Peyer's patch (tissue), 4 donors: ENCODE results near the gene IFNK. TPM values are rescaled to one million over a fixed set of nuclear protein-coding genes. Genes with fewer than 3 reads are reported as not detected.

Experiments
- DNase-seq, 3 donors: peaks; one replicate each; pipeline ENCODE4 v3.0.0-alpha.2; 2017 to 2019
- H3K27ac ChIP-seq, 4 donors: fragments of 200-600 bp; sonication (generic); one replicate each; pipeline ENCODE4 v1.5.1; 2016 to 2019
- H3K27me3 ChIP-seq, 2 donors: fragments of 200-600 bp; sonication (generic); one replicate each; pipeline ENCODE4 v1.5.1; 2019
- H3K36me3 ChIP-seq, 3 donors: fragments of 200-600 bp; sonication (generic); one replicate each; pipeline ENCODE4 v1.5.1; 2016 to 2019
- H3K4me1 ChIP-seq, 4 donors: fragments of 200-600 bp; sonication (generic); one replicate each; pipeline ENCODE4 v1.5.1; 2016 to 2019
- H3K4me3 ChIP-seq, 4 donors: fragments of 200-600 bp; sonication (generic); 1 replicate in 3 of 4; 2 replicates in 1 of 4; pipeline ENCODE4 v1.5.1; 2016 to 2019; ENCODE audit warnings: mild to moderate bottlenecking in 1 of 4
- H3K9me3 ChIP-seq, 4 donors: fragments of 200-600 bp; sonication (generic); one replicate each; pipeline ENCODE4 v1.5.1; 2016 to 2019; ENCODE audit warnings: mild to moderate bottlenecking in 1 of 4
- CTCF ChIP-seq, 6 experiments: fragments of 450-650 bp in 4 of 6; fragments of 200-600 bp in 2 of 6; sonication (generic) in 1 of 6; IDR thresholded peaks; one replicate each; pipeline ENCODE4 v1.5.1; 2017 to 2019; ENCODE audit warnings: antibody characterized with exemption in 6 of 6, mild to moderate bottlenecking in 3 of 6, moderate library complexity in 1 of 6
- POLR2A ChIP-seq, 2 donors: fragments of 450-650 bp; IDR thresholded peaks; one replicate each; pipeline ENCODE4 v1.5.1; 2017; ENCODE audit warnings: antibody characterized with exemption in 2 of 2, mild to moderate bottlenecking in 2 of 2, moderate library complexity in 2 of 2
- total RNA-seq, 4 donors: library from RNA; depleted of rRNA; stranded (reverse); fragments of >200 nt; gene quantifications; one replicate each; pipeline ENCODE4 v1.1.0, GENCODE V29; 2016

The IFNK gene
- total RNA-seq, 4 donors from 2014 or later = not detected

GRCh38 chr9:27503623-27504022, 20.5 kb upstream of the IFNK start:
- Histone ChIP-seq H3K27ac (no peak overlapping the region), H3K9me3 (no peaks in the 10 kb centered on the region), H3K27me3 (no peaks in the 10 kb centered on the region), H3K36me3 (peaks cover 0 to 5% (median 0%) of the 10 kb centered on the region in 3 donors), H3K4me3 (no peak overlapping the region), H3K4me1 (no peaks in the 10 kb centered on the region)
- DNase-seq = no peak
- TF ChIP-seq POLR2A (IDR thresholded peaks at IDR 0.05) = no peak
- no peak for TF ChIP-seq CTCF (IDR thresholded peaks at IDR 0.05)

GRCh38 chr9:27504259-27504658, 19.8 kb upstream of the IFNK start:
- Histone ChIP-seq H3K4me3 (no peak overlapping the region), H3K4me1 (no peaks in the 10 kb centered on the region), H3K36me3 (peaks cover 0 to 5% (median 0%) of the 10 kb centered on the region in 3 donors), H3K9me3 (no peaks in the 10 kb centered on the region), H3K27me3 (no peaks in the 10 kb centered on the region), H3K27ac (no peak overlapping the region)
- DNase-seq = no peak
- no peak for TF ChIP-seq POLR2A (IDR thresholded peaks at IDR 0.05)
- no peak for TF ChIP-seq CTCF (IDR thresholded peaks at IDR 0.05)

GRCh38 chr9:27505744-27506161, 18.3 kb upstream of the IFNK start:
- TF ChIP-seq POLR2A (IDR thresholded peaks at IDR 0.05) (no peak), CTCF (IDR thresholded peaks at IDR 0.05) (no peak)
- DNase-seq = no peak
- Histone ChIP-seq H3K9me3 (no peaks in the 10 kb centered on the region), H3K27ac (no peak overlapping the region), H3K36me3 (peaks cover 0 to 5% (median 0%) of the 10 kb centered on the region in 3 donors), H3K4me1 (no peaks in the 10 kb centered on the region), H3K27me3 (no peaks in the 10 kb centered on the region), H3K4me3 (no peak overlapping the region)

- Histone ChIP-seq H3K27me3 (no peaks in the 10 kb centered on the region), H3K27ac (no peak overlapping the region), H3K9me3 (no peaks in the 10 kb centered on the region), H3K4me3 (no peak overlapping the region), H3K36me3 (peaks cover 0 to 5% (median 0%) of the 10 kb centered on the region in 3 donors), H3K4me1 (no peaks in the 10 kb centered on the region)
- TF ChIP-seq POLR2A (IDR thresholded peaks at IDR 0.05) = no peak
- DNase-seq = no peak
These were observed 17.1 kb upstream of the IFNK start for GRCh38 chr9:27506981-27507380.

- no peaks in the 10 kb centered on the region for H3K9me3 ChIP-seq
- no peak for TF ChIP-seq POLR2A (IDR thresholded peaks at IDR 0.05)
- no peak for TF ChIP-seq CTCF (IDR thresholded peaks at IDR 0.05)
- H3K4me3 ChIP-seq = no peak overlapping the region
- DNase-seq = no peak
- no peak overlapping the region for H3K27ac ChIP-seq
- no peaks in the 10 kb centered on the region for H3K27me3 ChIP-seq
- H3K4me1 ChIP-seq = no peaks in the 10 kb centered on the region
- peaks cover 0 to 5% (median 0%) of the 10 kb centered on the region in 3 donors for H3K36me3 ChIP-seq
These were observed 13.3 kb upstream of the IFNK start for GRCh38 chr9:27510780-27511179.

- no peak for DNase-seq
- no peaks in the 10 kb centered on the region for H3K27me3 ChIP-seq
- H3K4me3 ChIP-seq = no peak overlapping the region
- H3K9me3 ChIP-seq = no peaks in the 10 kb centered on the region
- no peak overlapping the region for H3K27ac ChIP-seq
- H3K36me3 ChIP-seq = peaks cover 0 to 4% (median 0%) of the 10 kb centered on the region in 3 donors
- no peaks in the 10 kb centered on the region for H3K4me1 ChIP-seq
- no peak for TF ChIP-seq POLR2A (IDR thresholded peaks at IDR 0.05)
These were observed 12.3 kb upstream of the IFNK start for GRCh38 chr9:27511771-27512170.

GRCh38 chr9:27514551-27514950, 9.5 kb upstream of the IFNK start:
- no peak overlapping the region for H3K27ac ChIP-seq

More at GRCh38 chr9:27514551-27514950, 9.5 kb upstream of the IFNK start:
- no peaks in the 10 kb centered on the region for H3K27me3 ChIP-seq
- no peaks in the 10 kb centered on the region for H3K4me1 ChIP-seq
- H3K4me3 ChIP-seq = no peak overlapping the region
- TF ChIP-seq CTCF (IDR thresholded peaks at IDR 0.05) = no peak
- no peak for TF ChIP-seq POLR2A (IDR thresholded peaks at IDR 0.05)
- no peak for DNase-seq
- no peaks in the 10 kb centered on the region for H3K9me3 ChIP-seq
- H3K36me3 ChIP-seq = no peaks in the 10 kb centered on the region
